ENCODE results near the gene ERBB2.

DNA sequence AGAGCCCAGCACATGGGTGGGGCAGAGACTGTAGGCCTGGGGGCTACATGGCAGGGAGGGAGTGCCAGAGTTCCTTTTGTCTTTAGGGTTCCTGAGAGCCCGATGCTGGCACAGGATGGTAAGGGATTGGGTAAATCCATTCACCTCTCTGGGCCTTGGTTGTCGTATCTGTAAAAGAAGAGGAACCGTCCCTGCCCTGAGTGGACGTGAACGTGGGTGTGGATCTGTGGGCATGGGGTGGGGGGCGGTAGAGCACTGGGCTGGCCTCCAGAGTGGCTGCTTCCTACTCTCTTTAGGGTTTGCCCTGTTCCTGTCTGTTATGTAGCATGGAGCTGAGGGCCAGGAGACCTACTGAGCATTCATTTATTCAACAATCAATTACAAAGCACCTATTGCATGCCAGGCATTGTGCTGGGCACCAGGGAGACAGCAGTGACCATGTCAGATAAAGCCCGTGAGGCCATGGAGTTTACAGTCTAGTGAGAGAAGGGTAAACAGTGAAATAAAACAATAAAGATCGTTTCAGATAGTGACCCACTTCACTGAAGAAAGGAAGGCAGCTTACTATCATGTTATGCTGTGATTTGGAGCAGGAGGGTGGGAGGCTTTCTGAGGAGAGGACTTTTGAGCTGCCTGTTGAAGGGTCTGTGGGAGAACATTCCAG, 47.8 kb upstream of the ERBB2 start:
- TF ChIP-seq CTCF (IDR thresholded peaks at IDR 0.05) (no peak), POLR2A (IDR thresholded peaks at IDR 0.05) (no peak)
